ENCODE measurements around the gene TAF15. TPM values are rescaled to one million over a fixed set of nuclear protein-coding genes. Genes with fewer than 3 reads are reported as not detected.

The TAF15 gene
- total RNA-seq, 1 donor from 2014 or later, result 53.8 TPM

GRCh38 chr17:35846055-35846809, 36.9 kb downstream of the TAF15 start:
- Histone ChIP-seq H3K9ac (ENCODE audit: low read depth in 1 of 3, low read length in 3 of 3) (no peak overlapping the region), H3K9me3 (ENCODE audit: control insufficient read depth in 3 of 3, low read length in 3 of 3) (no peaks in the 10 kb centered on the region), H3K4me3 (ENCODE audit: low read length in 3 of 3) (no peak overlapping the region), H3K27ac (ENCODE audit: low read depth, low read length) (no peak overlapping the region), H3K36me3 (ENCODE audit: control insufficient read depth in 3 of 3, insufficient read depth in 3 of 3, low read length in 3 of 3) (peaks cover 40 to 64% (median 60%) of the 10 kb centered on the region in 3 donors), H3K4me1 (ENCODE audit: control insufficient read depth in 3 of 3, insufficient read depth in 3 of 3, low read length in 3 of 3) (no peaks in the 10 kb centered on the region), H3K27me3 (ENCODE audit: control insufficient read depth in 3 of 3, insufficient read depth in 3 of 3, low read length in 3 of 3) (no peaks in the 10 kb centered on the region)

- Histone ChIP-seq H3K4me3 (ENCODE audit: low read length in 3 of 3) (no peak overlapping the region), H3K27me3 (ENCODE audit: control insufficient read depth in 3 of 3, insufficient read depth in 3 of 3, low read length in 3 of 3) (no peaks in the 10 kb centered on the region), H3K4me1 (ENCODE audit: control insufficient read depth in 3 of 3, insufficient read depth in 3 of 3, low read length in 3 of 3) (no peaks in the 10 kb centered on the region), H3K36me3 (ENCODE audit: control insufficient read depth in 3 of 3, insufficient read depth in 3 of 3, low read length in 3 of 3) (peaks cover 34 to 57% (median 53%) of the 10 kb centered on the region in 3 donors), H3K9me3 (ENCODE audit: control insufficient read depth in 3 of 3, low read length in 3 of 3) (no peaks in the 10 kb centered on the region), H3K9ac (ENCODE audit: low read depth in 1 of 3, low read length in 3 of 3) (no peak overlapping the region), H3K27ac (ENCODE audit: low read depth, low read length) (no peak overlapping the region)
Measured at GRCh38 chr17:35847006-35847405, 37.7 kb downstream of the TAF15 start.

- Histone ChIP-seq H3K9ac (ENCODE audit: low read depth in 1 of 3, low read length in 3 of 3) (no peak overlapping the region), H3K4me3 (ENCODE audit: low read length in 3 of 3) (no peak overlapping the region), H3K27ac (ENCODE audit: low read depth, low read length) (no peak overlapping the region), H3K9me3 (ENCODE audit: control insufficient read depth in 3 of 3, low read length in 3 of 3) (no peaks in the 10 kb centered on the region), H3K4me1 (ENCODE audit: control insufficient read depth in 3 of 3, insufficient read depth in 3 of 3, low read length in 3 of 3) (no peaks in the 10 kb centered on the region), H3K27me3 (ENCODE audit: control insufficient read depth in 3 of 3, insufficient read depth in 3 of 3, low read length in 3 of 3) (no peaks in the 10 kb centered on the region), H3K36me3 (ENCODE audit: control insufficient read depth in 3 of 3, insufficient read depth in 3 of 3, low read length in 3 of 3) (peaks cover 31 to 51% (median 51%) of the 10 kb centered on the region in 3 donors)
Measured at GRCh38 chr17:35847633-35848373, 38.5 kb downstream of the TAF15 start.

- Histone ChIP-seq H3K36me3 (ENCODE audit: control insufficient read depth in 3 of 3, insufficient read depth in 3 of 3, low read length in 3 of 3) (peaks cover 15 to 39% (median 34%) of the 10 kb centered on the region in 3 donors), H3K4me3 (ENCODE audit: low read length in 3 of 3) (no peak overlapping the region), H3K9ac (ENCODE audit: low read depth in 1 of 3, low read length in 3 of 3) (no peak overlapping the region), H3K4me1 (ENCODE audit: control insufficient read depth in 3 of 3, insufficient read depth in 3 of 3, low read length in 3 of 3) (no peaks in the 10 kb centered on the region), H3K27ac (ENCODE audit: low read depth, low read length) (no peak overlapping the region), H3K27me3 (ENCODE audit: control insufficient read depth in 3 of 3, insufficient read depth in 3 of 3, low read length in 3 of 3) (no peaks in the 10 kb centered on the region), H3K9me3 (ENCODE audit: control insufficient read depth in 3 of 3, low read length in 3 of 3) (no peaks in the 10 kb centered on the region)
Measured at GRCh38 chr17:35849469-35850348, 40.4 kb downstream of the TAF15 start.

- Histone ChIP-seq H3K27ac (ENCODE audit: low read depth, low read length) (no peak overlapping the region), H3K4me1 (ENCODE audit: control insufficient read depth in 3 of 3, insufficient read depth in 3 of 3, low read length in 3 of 3) (no peaks in the 10 kb centered on the region), H3K9ac (ENCODE audit: low read depth in 1 of 3, low read length in 3 of 3) (no peak overlapping the region)
Measured at GRCh38 chr17:35855965-35856364, 46.7 kb downstream of the TAF15 start.

GRCh38 chr17:35856603-35857002, 47.3 kb downstream of the TAF15 start:
- H3K9me3 ChIP-seq (ENCODE audit: control insufficient read depth in 3 of 3, low read length in 3 of 3), result no peaks in the 10 kb centered on the region
- H3K4me3 ChIP-seq (ENCODE audit: low read length in 3 of 3), result no peak overlapping the region
- no peak overlapping the region for H3K9ac ChIP-seq (ENCODE audit: low read depth in 1 of 3, low read length in 3 of 3)
- no peak overlapping the region for H3K27ac ChIP-seq (ENCODE audit: low read depth, low read length)
- H3K27me3 ChIP-seq (ENCODE audit: control insufficient read depth in 3 of 3, insufficient read depth in 3 of 3, low read length in 3 of 3), result no peaks in the 10 kb centered on the region
- H3K4me1 ChIP-seq (ENCODE audit: control insufficient read depth in 3 of 3, insufficient read depth in 3 of 3, low read length in 3 of 3), result no peaks in the 10 kb centered on the region
- peaks cover 0 to 11% (median 0%) of the 10 kb centered on the region in 3 donors for H3K36me3 ChIP-seq (ENCODE audit: control insufficient read depth in 3 of 3, insufficient read depth in 3 of 3, low read length in 3 of 3)

More at GRCh38 chr17:35855965-35856364, 46.7 kb downstream of the TAF15 start:
- H3K27me3 ChIP-seq (ENCODE audit: control insufficient read depth in 3 of 3, insufficient read depth in 3 of 3, low read length in 3 of 3), result no peaks in the 10 kb centered on the region
- H3K36me3 ChIP-seq (ENCODE audit: control insufficient read depth in 3 of 3, insufficient read depth in 3 of 3, low read length in 3 of 3), result peaks cover 0 to 11% (median 0%) of the 10 kb centered on the region in 3 donors
- no peaks in the 10 kb centered on the region for H3K9me3 ChIP-seq (ENCODE audit: control insufficient read depth in 3 of 3, low read length in 3 of 3)
- no peak overlapping the region for H3K4me3 ChIP-seq (ENCODE audit: low read length in 3 of 3)

- Histone ChIP-seq H3K36me3 (ENCODE audit: control insufficient read depth in 3 of 3, insufficient read depth in 3 of 3, low read length in 3 of 3) (peaks cover 0 to 8% (median 0%) of the 10 kb centered on the region in 3 donors), H3K9me3 (ENCODE audit: control insufficient read depth in 3 of 3, low read length in 3 of 3) (no peaks in the 10 kb centered on the region), H3K27ac (ENCODE audit: low read depth, low read length) (no peak overlapping the region), H3K4me3 (ENCODE audit: low read length in 3 of 3) (no peak overlapping the region), H3K4me1 (ENCODE audit: control insufficient read depth in 3 of 3, insufficient read depth in 3 of 3, low read length in 3 of 3) (no peaks in the 10 kb centered on the region), H3K27me3 (ENCODE audit: control insufficient read depth in 3 of 3, insufficient read depth in 3 of 3, low read length in 3 of 3) (no peaks in the 10 kb centered on the region), H3K9ac (ENCODE audit: low read depth in 1 of 3, low read length in 3 of 3) (no peak overlapping the region)
Measured at GRCh38 chr17:35864853-35865252, 55.6 kb downstream of the TAF15 start.

GRCh38 chr17:35865412-35866340, 56.4 kb downstream of the TAF15 start:
- H3K9me3 ChIP-seq (ENCODE audit: control insufficient read depth in 3 of 3, low read length in 3 of 3), result no peaks in the 10 kb centered on the region
- H3K27ac ChIP-seq (ENCODE audit: low read depth, low read length), result no peak overlapping the region
- no peaks in the 10 kb centered on the region for H3K27me3 ChIP-seq (ENCODE audit: control insufficient read depth in 3 of 3, insufficient read depth in 3 of 3, low read length in 3 of 3)
- H3K9ac ChIP-seq (ENCODE audit: low read depth in 1 of 3, low read length in 3 of 3), result no peak overlapping the region
- no peak overlapping the region for H3K4me3 ChIP-seq (ENCODE audit: low read length in 3 of 3)
- no peaks in the 10 kb centered on the region for H3K4me1 ChIP-seq (ENCODE audit: control insufficient read depth in 3 of 3, insufficient read depth in 3 of 3, low read length in 3 of 3)
- H3K36me3 ChIP-seq (ENCODE audit: control insufficient read depth in 3 of 3, insufficient read depth in 3 of 3, low read length in 3 of 3), result peaks cover 0 to 8% (median 0%) of the 10 kb centered on the region in 3 donors

GRCh38 chr17:35866341-35866950, 57.2 kb downstream of the TAF15 start:
- H3K36me3 ChIP-seq (ENCODE audit: control insufficient read depth in 3 of 3, insufficient read depth in 3 of 3, low read length in 3 of 3), result peaks cover 0 to 8% (median 0%) of the 10 kb centered on the region in 3 donors
- H3K27me3 ChIP-seq (ENCODE audit: control insufficient read depth in 3 of 3, insufficient read depth in 3 of 3, low read length in 3 of 3), result no peaks in the 10 kb centered on the region
- H3K27ac ChIP-seq (ENCODE audit: low read depth, low read length), result no peak overlapping the region
- no peak overlapping the region for H3K9ac ChIP-seq (ENCODE audit: low read depth in 1 of 3, low read length in 3 of 3)
- H3K4me1 ChIP-seq (ENCODE audit: control insufficient read depth in 3 of 3, insufficient read depth in 3 of 3, low read length in 3 of 3), result no peaks in the 10 kb centered on the region
- no peak overlapping the region for H3K4me3 ChIP-seq (ENCODE audit: low read length in 3 of 3)
- H3K9me3 ChIP-seq (ENCODE audit: control insufficient read depth in 3 of 3, low read length in 3 of 3), result no peaks in the 10 kb centered on the region
